Ureter (tissue), 1 donor: Measurements from ENCODE around the gene ADTRP. TPM values are rescaled to one million over a fixed set of nuclear protein-coding genes. Genes with fewer than 3 reads are reported as not detected.

Experiments
- DNase-seq: peaks from one replicate; pipeline ENCODE4 v3.0.0-alpha.2; 2020; ENCODE audit warnings: low spot score
- total RNA-seq: library from RNA; stranded (reverse); gene quantifications from one replicate; pipeline ENCODE4 v1.2.4, GENCODE V29; 2023
- donor health status: DM: yes; HTN: yes; CAD: no.

Gene ADTRP
- 42.4 TPM for total RNA-seq

DNA sequence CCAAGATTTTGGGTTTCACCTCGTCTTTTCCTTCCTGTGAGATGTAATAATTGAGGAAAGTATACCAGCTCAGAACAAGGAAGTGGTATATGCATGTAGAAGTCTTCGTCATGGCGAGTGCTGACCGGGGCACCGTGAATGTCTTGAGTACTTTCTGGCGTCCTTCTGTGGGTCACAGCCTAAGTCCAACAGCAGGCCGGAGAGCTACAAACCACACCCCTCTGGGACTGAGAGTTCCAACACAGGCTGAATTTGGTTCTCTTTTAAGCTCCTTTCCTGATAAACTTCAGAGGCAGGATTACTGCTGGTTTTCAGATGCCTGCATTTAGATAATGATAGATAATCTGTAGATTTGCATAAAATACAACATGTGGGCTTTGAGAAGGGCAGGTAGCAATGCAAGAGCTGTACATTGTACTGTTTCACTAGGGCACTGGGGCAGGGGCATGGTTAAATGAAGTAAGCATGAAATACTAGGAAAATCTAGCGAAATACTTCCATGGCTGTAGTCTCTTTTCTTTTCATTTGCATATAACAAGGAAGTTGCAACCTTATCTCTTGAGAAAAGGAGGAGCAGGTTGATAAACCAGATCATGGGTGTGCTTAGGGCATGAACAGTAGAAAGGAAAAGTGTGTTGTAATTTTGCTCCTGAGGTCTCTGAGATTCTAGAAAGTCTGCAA is at the start of gene ADTRP:
Gene ADTRP (minus strand): TSS at position 156 of the 681 bp plus-strand sequence. CDS start 44 bp downstream, at position 112.
- no peak for DNase-seq

GRCh38 chr6:11826779-11827178 is 48.2 kb upstream of the ADTRP start:
- no peak for DNase-seq

- no peak for DNase-seq
These were observed 46.4 kb upstream of the ADTRP start for GRCh38 chr6:11824986-11825385.

GRCh38 chr6:11822346-11822745 is 43.7 kb upstream of the ADTRP start:
- no peak for DNase-seq

GRCh38 chr6:11821781-11822180 is 43.2 kb upstream of the ADTRP start:
- DNase-seq: no peak

DNA sequence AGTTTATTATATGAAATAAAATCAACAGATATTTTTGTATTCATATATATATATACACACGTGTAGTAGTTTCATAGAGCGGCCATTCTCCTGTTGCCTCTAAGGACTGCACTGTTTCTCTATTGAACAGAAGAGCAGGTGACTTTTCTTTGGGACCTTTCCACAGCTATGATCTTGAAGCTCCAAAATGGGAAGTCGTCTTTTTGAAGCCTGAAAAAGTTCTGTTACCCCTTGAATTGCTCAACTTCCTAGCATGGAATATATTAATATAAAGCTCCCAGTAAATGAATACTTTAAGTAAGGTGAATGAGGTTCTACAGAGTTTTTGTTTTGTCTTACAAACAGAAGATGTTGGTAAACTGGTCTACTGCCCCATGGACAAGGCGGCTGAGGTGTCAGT is 42.2 kb upstream of the ADTRP start:
- DNase-seq: no peak

- DNase-seq: no peak
These were observed 40.9 kb upstream of the ADTRP start for GRCh38 chr6:11819486-11819885.

DNA sequence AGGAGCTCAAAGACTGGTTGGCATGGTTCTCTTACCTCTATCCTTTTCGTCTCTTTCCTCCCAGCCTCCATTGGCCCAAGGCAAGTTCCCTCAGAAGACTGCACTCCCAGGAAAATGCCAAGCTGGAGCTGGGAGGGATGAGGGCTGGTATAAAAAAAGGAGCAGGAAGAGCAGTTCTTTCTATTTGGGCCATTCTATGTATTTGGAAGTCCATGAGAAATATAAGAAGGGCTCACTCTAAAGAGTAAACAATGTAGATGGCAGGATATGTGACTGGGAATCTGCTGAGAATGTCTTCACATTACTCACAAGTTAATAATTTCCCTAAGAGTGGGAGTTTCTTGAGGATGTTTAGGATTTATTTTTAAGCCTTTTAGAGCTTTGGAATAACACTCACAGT is 36.6 kb upstream of the ADTRP start:
- no peak for DNase-seq

DNA sequence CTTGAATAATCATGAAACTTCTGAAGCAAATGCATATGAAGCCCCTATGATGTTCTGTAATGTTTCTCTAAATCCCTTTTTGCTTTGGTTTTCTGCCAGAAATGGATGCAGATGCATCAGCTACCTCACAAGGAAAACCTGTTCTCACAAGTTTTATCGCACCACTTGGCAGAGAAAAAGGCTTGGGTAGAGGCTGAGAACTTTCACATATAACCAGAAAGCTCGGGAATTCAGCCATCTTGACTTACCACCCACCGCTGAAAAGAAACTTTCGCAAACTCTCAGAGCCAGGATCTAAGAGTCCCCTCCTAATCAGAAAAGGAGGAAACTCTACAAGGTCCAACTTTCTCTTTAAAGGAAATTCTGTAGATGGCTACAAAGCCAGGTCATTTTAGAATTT is 36.2 kb upstream of the ADTRP start:
- no peak for DNase-seq

- DNase-seq: no peak
These were observed 35.5 kb upstream of the ADTRP start for GRCh38 chr6:11814106-11814505.

GRCh38 chr6:11813606-11814005 is 35.0 kb upstream of the ADTRP start:
- no peak for DNase-seq

- no peak for DNase-seq
These were observed 34.3 kb upstream of the ADTRP start for GRCh38 chr6:11812951-11813350.

- DNase-seq: no peak
These were observed 33.8 kb upstream of the ADTRP start for GRCh38 chr6:11812439-11812838.

GRCh38 chr6:11811644-11812264 is 33.2 kb upstream of the ADTRP start:
- DNase-seq: no peak

DNA sequence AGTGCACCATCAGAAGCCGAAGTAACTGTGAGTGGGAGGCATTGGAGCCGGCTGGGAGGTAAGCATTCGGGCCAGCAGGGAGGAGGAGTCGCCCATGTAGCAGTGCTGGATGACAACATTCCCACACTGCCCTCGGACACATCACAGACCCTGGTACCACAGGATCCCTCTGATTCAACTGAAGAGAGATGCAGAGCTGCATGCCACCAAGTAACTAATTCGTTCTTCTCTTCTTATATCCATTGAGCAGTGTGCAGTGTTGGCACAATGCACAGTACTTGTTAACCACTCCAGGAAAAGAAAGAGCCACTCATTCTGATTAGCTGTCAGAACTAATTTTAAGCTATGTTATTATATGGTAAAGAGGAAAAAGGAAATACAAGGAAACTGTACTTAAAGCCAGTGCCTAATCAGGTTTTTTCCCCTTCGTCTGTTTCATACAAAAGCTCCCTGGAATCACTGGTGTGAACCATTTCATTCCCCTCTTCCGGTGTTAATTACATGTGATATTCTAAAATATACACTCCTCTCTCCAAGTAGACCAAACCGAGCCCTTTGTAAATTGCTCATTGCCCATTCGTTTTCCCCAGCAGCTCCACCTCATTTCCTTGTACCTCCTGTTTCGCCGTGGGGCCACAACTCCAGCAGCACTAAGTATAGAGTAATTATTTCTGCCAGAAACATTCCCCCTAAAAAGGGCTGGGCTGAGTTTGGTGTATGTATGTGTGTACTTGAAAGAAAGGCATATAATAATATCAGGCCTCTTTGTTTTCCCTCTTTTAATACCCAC is 32.4 kb upstream of the ADTRP start:
- DNase-seq: no peak

DNA sequence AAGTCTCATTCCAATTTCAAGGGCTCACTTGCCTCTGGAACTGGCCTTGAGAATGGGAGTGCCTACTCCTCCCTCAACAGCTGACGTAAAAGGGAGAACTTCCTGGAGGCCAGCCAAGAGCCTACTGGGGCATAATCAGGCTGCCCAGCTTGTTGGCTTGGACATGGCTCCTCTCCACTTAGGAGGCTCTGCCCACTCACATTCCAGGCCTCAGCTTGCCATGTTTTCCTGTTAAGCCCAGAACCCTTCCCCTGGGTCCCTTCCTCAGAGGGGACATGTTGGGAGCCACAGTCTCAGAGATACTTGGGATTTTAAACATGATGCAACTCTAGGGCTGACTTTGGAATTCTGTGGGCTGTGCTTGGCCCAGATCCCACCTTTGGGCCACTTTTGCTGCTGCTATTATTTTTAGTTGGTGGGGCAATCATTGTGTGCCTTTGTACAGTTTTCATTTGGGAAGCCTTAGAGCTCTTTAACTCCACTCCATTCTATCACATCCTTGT is 31.5 kb upstream of the ADTRP start:
- peak; percentile 85 for DNase-seq

DNA sequence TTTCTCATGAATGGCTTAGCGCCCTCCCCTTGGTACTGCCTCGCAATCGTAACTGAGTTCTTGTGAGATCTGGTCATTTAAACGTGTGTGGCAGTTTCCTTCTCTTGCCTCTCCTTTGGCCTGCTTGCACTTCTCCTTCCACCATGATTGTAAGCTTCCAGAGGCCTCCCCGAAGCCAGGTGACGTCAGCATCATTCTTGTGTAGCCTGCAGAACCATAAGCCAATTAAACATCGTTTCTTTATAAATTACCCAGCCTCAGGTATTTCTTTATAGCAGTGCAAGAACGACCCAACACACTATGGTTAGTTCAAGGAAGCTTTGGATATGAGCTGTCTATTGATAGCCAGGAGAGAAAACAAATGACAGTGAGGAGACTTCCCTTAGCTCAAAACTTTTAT is 29.5 kb upstream of the ADTRP start:
- no peak for DNase-seq

DNA sequence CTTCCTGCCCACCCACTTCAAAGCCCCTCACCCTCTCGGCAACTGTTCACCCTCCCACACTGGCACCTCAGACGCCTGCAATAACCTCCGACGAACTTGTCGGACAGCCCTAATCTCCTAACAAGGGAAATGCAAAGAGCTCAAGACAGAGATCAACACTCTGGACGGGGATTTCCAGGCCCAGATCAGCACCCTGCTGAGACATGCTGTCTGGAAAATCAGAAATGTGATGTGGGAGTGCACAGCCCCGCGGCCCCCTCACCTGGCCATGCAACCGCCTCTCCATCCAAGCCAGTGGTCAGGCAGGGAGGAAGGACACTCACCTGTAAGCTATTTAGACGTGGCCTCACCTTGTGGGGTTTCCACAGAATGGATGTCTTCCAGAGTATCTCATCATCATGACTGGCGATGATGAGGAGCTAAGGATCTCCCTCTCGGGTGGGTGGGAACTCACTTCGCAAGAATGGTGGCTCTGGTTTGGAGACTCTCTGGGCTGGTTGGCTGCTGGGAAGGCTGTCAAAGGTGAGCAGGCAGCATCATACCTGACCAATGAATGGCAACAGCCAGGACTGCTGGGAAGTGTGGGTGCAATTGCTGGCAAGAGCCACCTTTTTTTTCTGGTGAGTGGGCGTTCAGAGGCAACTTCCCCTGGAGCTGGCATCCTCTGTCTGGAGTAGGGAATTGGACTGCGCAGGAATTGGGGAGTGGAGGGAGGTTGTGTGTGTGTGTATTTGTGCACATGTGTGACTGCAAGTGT is 28.1 kb upstream of the ADTRP start:
- DNase-seq: no peak

DNA sequence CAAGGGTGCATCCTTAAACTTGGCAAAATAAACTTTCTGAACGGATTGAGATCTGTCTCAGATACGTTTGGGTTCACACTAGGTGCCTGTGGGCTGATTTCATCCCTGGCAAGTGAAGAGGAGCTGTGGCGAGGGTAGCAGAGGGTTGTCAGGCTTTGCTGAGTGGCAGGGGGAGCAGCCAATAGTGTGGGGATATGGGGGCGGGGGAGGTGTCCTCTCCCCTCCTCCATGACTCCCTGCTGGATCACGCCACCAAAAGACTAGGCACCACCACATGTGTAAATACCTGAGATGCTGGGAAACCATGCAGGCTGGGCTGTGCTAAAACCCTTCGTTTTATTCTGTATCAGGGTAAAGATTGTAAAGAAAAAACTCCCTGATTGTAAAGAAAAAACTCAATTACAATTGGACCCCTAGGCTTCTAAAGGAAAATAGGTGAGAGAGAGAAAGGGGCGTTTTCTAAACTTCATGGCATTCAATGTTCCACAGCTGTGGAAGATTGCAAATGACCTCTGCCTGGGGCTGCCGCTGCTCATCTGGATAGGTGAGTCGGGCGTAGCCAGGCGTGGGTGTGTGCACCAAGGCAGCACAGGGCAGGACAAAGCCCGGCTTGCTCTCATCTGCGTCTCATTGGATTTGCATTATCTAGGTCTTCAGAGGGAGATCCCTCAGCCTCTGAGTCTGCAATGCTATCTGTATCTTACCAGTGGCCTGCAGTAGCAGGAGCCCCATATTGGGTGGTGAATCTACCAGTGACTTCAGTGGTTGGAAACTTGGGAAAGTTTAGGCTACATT is 26.9 kb upstream of the ADTRP start:
- DNase-seq: no peak

- DNase-seq: no peak
These were observed 26.1 kb upstream of the ADTRP start for GRCh38 chr6:11804701-11805100.

DNA sequence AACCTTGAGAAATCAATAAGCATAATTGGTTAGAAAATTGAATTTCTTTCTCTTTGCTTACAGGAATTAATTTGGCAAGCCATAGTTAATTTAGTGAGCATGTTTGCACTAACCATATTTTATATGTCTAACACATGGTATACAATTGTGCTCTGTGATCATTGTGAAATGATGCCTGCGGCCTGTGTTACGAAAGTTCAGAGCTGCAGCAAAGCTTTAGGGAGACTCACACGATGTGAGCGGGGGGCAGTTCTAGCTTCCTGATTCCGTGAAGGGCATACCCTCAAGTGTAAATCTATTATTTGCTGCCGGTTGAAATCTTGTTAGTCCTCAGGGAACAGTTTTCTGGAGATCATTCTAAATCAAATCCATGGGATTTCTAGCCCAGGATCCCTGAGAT is 25.5 kb upstream of the ADTRP start:
- DNase-seq: no peak
